GM19193 (cell line): Measurements from ENCODE around the gene CILP2.

Source experiments
- POLR2A ChIP-seq: IDR thresholded peaks from 4 replicates; pipeline ENCODE4 v1.6.1; 2011; ENCODE audit not compliant: insufficient read depth, insufficient read length; ENCODE audit errors: extremely low read depth

The CILP2 gene

GRCh38 chr19:19499272-19499995, 38.6 kb upstream of the CILP2 start:
- TF ChIP-seq POLR2A = no peak

GRCh38 chr19:19500975-19501644, 37.0 kb upstream of the CILP2 start:
- TF ChIP-seq POLR2A = no peak

DNA sequence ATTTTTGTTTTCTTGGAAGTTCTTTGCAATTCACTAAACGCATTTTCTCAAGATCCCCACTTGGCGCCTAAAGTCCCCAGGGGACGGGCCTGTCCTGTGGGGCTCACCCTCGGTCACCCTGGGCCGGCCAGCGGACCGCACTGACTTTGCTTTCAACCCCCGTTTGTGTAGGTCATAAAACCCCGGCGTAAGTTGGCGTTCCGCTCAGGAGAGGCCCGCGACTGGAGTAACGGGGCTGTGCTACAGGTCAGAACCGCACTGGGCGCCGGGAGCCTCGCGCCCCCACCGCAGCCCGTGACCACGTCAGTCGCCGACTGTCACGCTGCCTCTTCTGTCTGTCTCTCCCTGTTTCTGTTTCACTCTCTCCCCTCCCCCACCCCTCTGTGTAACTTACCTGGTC, 36.3 kb upstream of the CILP2 start:
- no peak for TF ChIP-seq POLR2A

- TF ChIP-seq POLR2A = no peak
Observed at GRCh38 chr19:19502281-19502680, 35.8 kb upstream of the CILP2 start.

DNA sequence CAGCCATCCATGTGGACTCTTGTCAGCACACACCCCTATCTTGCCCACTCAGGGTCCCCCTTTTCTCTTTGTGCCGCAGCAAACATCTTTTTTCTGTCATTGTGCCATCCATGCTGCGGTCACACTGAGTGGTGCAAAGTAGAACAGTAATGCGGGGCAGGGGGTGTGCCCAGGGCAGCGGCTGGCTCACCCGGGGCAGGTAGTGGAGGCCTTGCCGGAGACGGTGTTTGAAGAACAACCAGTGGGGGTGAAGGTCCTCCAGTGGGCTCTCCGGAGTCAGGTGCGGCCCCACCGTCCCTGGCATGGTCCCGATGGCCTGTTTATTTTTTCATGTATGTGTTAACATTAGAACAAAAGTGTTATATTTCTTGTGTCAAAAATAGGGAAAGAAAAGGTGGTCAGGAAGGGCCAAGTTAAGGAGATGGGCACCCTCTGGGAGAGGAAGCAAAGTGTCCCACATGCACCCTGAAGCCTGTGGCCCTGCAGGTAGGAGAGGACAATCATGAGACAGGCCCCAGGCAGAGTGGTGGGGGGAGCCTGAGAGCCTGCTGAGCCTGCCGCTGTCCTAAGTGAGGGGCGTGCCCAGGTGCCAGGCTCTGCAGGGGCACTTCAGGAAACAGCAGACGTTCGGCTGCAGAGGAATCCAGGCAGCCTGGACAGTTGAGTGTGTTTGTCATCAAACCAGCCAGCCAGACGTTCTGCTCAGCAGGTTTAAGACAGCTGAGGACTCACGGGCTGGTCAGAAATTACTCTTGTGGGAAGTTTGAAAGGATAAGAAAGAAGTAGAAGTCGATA, 35.1 kb upstream of the CILP2 start:
- no peak for TF ChIP-seq POLR2A

GRCh38 chr19:19504754-19505668, 33.1 kb upstream of the CILP2 start:
- TF ChIP-seq POLR2A = no peak

DNA sequence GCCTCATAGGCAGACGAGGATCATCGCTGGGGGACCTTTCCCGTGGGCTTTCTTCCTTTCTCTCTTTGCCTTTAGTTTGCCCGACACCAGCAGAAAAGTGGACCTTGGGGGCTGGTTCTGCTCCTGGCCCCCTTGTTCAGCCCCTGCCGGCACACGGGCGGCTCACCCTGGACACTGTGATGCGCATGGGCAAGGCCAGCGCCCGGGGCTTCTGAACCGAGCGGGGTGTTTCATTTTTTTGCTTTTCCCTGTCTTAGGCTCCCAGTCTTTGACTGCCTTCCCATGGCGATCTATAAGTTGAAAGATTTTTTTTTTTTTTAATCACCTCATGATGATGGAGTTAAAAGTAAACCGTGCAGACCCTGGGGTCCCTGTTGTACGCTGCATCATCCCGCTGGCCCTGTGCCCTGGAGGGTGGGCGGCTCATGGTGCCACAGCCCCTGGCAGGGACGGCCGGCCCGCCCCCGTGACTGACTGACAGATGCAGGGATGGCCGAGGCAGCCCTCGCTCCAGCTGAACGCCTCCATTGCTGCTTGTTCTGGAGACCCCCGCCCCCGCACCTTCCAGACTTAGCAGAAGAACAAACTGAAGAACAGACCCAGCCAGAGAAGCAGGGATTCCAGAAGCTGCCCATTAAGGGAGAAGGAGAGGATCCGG, 32.3 kb upstream of the CILP2 start:
- no peak for TF ChIP-seq POLR2A

- no peak for TF ChIP-seq POLR2A
Observed at GRCh38 chr19:19506592-19506991, 31.5 kb upstream of the CILP2 start.

DNA sequence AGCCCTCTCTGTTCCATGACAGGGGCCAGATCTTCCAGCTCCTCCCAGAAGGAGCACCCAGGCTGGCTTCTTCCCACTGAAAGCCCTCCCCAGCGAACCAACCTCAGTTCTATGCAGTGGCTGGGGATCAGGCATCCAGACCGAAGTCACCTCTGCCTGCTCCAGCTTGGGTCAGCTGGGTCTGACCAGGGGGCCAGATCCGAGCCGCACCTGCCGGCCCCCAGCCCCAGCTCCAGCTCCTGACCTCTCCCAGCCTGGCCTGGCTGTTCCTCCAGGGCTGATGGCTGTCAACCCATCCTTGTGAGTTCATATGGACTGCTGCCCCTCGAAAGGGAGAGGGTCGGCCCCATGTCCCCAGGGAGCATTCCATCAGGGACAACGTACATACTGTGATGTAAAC, 30.7 kb upstream of the CILP2 start:
- TF ChIP-seq POLR2A = no peak

- no peak for TF ChIP-seq POLR2A
Observed at GRCh38 chr19:19508217-19508616, 29.8 kb upstream of the CILP2 start.

GRCh38 chr19:19510432-19510831, 27.6 kb upstream of the CILP2 start:
- TF ChIP-seq POLR2A = no peak

- TF ChIP-seq POLR2A = no peak
Observed at GRCh38 chr19:19513682-19514081, 24.4 kb upstream of the CILP2 start.

GRCh38 chr19:19514215-19514657, 23.8 kb upstream of the CILP2 start:
- TF ChIP-seq POLR2A = no peak
